ELR (cell line): Measurements from ENCODE around the gene SPSB3.

Experiments used
- DNase-seq: peaks from one replicate; pipeline ENCODE4 v3.0.0-alpha.2; 2015; ENCODE audit warnings: low read depth

The SPSB3 gene

DNA sequence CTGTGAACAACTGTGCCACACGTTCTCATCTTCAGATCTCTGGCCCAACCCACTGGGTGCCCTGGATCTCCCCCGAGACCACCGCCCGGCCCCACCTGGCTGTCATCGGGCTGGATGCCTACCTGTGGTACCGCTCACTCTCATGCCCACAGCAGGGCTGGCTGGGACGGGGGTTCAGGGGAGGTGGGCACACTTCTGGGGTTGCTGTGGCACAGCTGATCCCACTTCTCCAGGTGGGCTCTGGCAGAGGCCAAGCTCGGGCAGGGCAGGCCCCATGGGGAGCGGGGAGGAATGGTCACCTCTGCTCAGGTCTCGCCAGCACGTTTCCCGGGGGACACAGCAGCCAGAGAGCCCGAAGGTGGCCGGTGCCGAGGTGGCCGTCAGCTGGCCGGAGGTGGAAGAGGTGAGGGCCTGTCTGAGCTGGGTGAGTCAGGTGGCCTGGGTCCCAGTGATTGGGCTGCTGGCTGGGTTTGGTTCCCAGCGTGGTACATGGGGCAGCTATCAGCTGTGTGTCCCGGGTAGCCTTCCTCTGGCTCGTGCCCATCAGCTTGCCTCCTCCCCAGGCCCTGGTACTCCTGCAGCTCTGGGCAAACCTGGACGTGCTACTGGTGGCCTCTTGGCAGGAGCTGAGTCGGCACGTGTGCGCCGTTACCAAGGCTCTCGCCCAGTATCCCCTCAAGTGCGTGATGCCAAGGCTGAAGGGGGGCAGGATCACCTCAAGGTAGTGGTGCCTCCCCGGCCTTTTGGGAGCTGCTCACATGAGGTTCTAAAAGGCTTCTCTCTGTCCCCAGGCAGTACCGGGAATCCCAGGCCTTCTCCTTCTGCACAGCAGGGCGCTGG, 7.1 kb downstream of the SPSB3 start:
- no peak for DNase-seq

DNA sequence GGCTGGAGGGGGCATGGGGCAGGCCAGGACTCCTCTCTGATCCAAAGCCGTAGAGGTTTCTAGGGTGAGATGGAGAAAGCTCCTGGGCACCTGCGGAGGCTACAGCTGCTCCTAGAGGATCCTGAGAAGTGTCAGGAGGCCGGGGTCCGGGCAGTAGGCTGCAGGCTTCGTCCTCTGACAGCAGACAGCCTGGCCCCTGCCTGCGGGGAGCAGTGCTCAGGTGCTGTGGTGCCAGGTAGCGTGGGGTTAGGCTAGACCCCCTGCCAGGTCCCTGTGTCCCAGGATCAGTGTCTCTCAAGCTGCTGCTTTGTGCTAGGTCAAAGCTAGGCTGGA, 8.0 kb downstream of the SPSB3 start:
- DNase-seq: no peak

GRCh38 chr16:1773703-1774447, 8.5 kb downstream of the SPSB3 start:
- peak; percentile 47 for DNase-seq

DNA sequence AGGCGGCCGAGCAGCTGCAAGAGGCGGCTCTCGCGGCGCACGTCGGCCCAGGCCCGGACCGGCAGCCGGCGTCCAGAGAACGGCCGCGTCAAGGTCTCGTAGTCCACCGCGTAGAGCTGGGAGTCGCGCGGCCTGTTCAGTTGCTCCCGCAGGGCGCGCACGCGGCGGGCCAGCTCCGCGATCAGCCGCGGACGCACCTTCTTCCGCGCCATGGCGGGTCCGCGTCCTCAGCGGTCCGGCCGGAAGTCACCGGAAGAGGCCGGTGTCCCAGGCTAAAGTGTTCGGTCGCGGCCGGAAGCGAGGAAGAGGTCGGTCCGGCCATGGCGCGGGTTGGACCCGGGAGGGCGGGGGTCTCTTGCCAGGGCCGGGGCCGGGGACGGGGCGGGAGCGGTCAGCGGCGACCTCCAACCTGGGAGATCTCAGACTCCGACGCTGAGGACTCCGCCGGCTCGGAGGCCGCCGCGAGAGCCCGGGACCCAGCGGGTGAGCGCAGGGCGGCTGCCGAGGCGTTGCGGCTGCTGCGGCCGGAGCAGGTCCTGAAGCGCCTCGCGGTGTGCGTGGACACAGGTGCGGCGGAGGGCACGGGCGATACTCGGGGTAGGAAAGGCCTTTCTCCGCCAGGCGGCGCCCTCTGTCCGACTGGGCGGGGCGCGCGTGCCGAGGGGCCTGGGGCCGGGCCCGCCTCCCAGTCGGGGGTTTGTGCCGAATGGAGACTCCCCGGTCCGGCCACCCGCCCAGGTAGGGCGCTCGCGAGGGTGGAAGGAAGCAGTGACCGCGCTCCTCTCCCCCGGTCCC, 9.3 kb downstream of the SPSB3 start, which contains the start of gene MRPS34:
MRPS34 (minus strand) TSS at position 227 of the 795 bp plus-strand sequence; CDS start at position 212, 15 bp downstream.
- peak; percentile 90 for DNase-seq

GRCh38 chr16:1772362-1772907, 9.9 kb downstream of the SPSB3 start, which contains the start of gene EME2:
EME2 (plus strand) TSS chr16:1772810; CDS start chr16:1773228, 418 bp downstream.
- DNase-seq: peak; percentile 76

DNA sequence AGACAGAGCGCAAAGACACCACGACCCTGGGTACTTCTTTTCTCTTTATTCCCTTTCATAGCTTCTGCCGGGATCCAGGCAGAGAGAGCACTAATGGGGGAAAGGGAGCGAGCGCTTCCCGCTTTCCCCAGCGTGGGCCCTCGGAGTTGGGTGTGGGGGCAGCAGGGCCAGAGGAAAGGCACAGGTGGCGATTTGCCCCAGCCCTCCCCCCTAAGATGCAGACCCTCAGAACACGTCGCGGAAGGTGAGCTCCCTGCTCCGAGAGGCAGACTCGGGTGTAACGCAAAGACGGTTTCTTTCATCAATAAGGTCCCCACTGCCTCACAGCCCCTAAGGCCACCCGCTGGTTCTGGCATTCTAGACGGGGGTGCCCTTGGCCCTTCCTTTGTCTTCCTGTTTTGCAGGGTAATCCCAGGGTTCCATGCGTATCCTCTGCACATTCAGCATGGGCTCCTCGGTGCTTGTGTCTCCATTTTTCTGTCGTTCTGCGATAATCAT, 10.5 kb downstream of the SPSB3 start:
- DNase-seq: peak; percentile 45

DNA sequence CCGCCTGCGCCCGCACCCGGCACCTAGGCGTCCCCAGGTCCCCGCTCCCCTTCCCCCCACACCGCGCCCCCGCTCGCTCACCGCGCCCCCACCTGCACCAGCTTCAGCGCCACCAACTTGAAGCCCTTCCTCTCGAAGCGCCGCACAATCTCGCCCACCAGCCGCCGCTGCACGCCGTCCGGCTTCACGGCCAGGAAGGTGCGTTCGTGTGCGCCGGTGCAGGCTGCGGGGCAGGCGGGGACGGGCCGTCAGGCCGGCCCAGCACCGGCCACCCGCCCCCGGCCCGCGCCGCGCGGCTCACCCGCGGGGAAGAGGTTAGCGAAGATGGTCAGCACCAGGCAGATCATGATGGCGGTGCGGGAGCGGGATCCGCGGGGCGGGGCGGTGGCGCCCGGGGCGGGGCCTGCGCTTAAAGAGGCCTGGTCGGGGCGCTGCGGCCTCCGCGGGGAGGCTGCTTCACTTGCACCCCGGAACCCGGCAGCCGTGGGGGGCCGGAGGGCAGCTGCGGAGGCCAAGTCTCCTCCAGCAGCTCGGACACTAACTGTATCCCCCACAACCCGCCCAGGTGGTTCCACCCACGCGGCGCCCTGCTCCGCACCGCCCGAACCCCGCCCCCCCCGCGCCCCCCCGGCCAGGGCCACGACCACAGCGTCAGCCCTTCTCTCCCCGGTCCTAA, 11.0 kb downstream of the SPSB3 start, which contains the start of gene NME3:
NME3 (minus strand) TSS at position 356 of the 676 bp plus-strand sequence; CDS start at position 347, 9 bp downstream.
- DNase-seq: peak; percentile 72

DNA sequence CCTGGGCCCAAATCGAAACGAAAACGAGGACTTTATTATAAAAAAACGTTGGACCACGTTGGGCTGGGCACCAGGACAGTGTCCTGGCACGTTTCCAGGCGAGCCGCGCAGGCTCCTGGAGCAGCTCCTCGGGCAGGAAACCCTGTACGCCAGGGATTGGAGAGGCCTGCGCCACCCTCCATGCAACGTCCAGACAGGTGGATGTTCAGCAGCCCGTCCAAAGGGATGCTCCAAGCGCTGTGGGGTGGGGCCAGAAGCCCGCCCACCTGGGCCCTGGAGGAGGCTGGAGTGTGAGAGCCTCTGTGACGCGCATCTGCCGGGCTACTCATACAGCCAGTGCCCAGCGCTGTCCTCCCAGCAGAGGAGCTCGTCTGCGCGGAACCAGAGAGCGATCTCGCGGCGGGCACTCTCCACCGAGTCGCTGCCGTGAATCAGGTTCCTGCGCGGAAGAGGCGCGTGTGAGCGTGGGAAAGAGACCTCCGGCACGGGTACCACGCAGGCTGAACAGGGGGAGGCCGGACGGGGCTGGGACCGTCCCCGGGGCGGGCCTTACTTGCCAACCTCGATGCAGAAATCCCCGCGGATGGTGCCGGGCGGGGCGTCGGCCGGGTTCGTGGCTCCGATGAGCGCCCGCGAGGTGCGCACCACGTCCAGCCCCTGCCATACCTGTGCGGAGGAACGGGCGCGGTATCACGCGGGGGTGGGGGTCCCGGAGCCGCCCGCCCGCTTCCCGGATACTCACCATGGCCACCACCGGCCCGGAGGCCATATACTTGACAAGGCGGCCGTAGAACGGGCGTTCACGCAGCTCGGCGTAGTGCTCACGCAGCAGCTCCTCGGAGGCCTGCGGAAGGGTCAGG, 11.8 kb downstream of the SPSB3 start:
- peak; percentile 63 for DNase-seq

DNA sequence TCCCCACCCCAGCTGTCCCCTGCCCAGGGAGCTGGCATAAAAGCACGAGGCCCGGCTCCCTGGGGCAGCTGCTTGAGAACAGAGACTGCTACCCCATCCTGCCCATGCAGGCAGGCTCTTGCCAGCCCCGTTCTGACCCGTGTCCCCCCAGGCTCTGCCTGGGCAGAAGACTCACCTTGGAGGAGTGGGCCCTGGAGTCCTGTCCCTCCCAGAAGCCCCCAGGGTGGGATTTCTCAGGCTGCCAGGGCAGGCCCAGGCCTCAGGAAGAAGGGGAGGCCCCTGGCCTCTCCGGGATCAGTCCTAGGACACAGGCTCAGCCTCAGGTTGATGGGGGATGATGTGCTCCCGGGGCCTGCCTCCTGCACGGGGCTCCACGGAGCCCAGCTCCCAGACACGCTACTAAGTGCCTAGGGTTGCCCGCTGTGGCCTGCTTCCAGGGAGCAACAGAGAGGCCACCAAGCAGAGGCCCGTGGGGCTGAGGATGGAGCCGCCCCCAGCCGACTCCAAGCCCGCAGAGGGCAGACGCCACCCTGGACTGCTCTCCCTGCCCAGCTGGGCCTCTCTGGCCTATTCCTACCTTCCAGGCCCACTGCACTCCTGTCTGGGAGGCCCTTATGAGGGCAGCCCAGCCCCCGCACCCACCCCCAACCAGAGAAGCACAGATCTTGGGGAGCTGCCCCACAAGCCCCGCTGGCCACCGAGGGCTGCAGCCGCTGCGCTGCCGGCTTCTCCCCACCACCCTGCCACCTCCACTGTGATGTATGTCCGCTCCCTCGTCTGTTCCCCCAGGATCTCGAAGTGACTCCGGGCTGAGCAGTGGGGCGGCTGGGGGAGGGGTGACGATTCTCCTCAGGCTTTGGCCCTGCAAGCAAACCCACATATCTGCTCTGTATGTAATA, 12.7 kb downstream of the SPSB3 start:
- no peak for DNase-seq

- DNase-seq: no peak
Measured at GRCh38 chr16:1768767-1769401, 13.5 kb downstream of the SPSB3 start.

- DNase-seq: no peak
Measured at GRCh38 chr16:1768061-1768766, 14.2 kb downstream of the SPSB3 start.

DNA sequence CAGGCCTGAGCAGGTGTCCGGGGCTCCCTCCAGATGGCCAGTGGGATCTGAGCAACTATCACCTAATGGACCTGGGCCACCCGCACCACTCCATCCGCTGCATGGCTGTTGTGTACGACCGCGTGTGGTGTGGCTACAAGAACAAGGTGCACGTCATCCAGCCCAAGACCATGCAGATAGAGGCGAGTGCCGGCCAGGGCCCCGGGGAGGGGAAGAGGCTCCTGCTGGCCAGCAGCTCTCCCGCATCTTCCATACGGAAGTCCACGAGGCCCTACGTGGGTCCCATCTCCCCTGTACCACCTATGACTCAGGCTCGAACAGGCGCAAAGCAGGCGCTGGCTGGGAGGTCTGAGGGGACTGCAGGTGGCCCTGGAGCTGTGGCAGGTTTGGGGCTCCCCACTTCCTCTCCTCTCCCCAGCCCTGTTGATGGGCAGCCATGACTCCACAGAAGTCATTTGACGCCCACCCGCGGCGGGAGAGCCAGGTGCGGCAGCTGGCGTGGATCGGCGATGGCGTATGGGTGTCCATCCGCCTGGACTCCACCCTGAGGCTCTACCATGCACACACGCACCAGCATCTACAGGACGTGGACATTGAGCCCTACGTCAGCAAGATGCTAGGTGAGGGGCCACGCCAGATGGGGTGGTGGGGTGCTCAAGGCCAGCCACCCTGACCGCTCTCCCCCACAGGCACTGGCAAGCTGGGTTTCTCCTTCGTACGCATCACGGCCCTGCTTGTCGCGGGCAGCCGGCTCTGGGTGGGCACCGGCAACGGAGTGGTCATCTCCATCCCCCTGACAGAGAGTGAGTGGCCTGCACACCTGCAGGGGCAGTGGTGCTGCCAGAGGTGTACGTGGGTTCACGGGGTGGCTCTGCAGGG, 15.0 kb downstream of the SPSB3 start:
- DNase-seq: no peak

- no peak for DNase-seq
Measured at GRCh38 chr16:1766701-1767100, 15.7 kb downstream of the SPSB3 start.

- DNase-seq: no peak
Measured at GRCh38 chr16:1766231-1766630, 16.1 kb downstream of the SPSB3 start.

DNA sequence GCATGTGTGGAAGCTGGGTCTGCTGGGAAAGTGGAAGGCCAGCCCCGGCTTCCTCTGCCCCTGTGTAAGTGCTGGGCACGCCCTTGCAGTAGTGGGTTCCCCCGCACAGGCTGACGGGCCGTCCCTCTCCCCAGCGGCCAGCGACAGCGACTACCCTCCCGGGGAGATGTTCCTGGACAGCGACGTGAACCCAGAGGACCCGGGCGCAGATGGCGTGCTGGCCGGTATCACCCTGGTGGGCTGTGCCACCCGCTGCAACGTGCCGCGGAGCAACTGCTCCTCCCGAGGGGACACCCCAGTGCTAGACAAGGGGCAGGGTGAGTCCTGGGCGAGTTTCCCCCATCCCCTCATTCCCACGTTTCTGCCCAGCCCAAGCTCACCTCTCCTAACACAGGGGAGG, 16.5 kb downstream of the SPSB3 start:
- DNase-seq: no peak

DNA sequence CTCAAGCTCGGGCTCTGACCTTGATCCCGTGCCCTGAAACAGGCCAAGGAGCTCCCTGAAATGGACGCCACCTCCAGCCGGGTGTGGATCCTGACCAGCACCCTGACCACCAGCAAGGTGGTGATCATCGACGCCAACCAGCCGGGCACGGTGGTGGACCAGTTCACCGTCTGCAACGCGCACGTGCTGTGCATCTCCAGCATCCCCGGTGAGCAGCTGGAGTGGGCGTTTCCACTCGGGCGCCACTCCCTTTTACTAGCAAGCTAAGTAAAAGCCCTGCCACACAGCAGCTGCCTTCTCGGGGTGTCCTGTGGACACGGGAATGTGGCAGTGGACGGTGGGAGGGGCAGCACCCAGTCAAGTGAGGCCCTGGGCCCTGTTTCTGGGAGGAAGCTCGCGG, 17.4 kb downstream of the SPSB3 start:
- no peak for DNase-seq
